ENCODE measurements around the gene SLC22A5. TPM values are rescaled to one million over a fixed set of nuclear protein-coding genes. Genes with fewer than 3 reads are reported as not detected.

Gene SLC22A5
- total and polyA plus RNA-seq, 9 of the 15 experiments (the other 6 are each of a cell fraction or from before 2014, with no cell fraction given): 3.0 to 16.6 (median 8.3) TPM

- Histone ChIP-seq H3K4me2 (ENCODE audit: insufficient read depth, low read length) (no peak overlapping the region), H3K4me3 (no peak overlapping the region), H3K27me3 (ENCODE audit: control insufficient read depth in 2 of 2, insufficient read depth in 2 of 2, low read length in 2 of 2) (no peaks in the 10 kb centered on the region), H3K9ac (ENCODE audit: insufficient read depth in 1 of 2, low read depth in 2 of 2, low read length in 2 of 2) (no peak overlapping the region), H3K79me2 (ENCODE audit: control insufficient read depth, insufficient read depth, low read length) (no peaks in the 10 kb centered on the region), H3K9me1 (ENCODE audit: control insufficient read depth, insufficient read depth, low read length) (no peaks in the 10 kb centered on the region), H3K4me1 (replicated peaks in 1 of 2; ENCODE audit: control insufficient read depth in 2 of 2, insufficient read depth in 2 of 2, low read length in 2 of 2) (peaks cover 0 to 5% of the 10 kb centered on the region in 2 experiments; a peak in 2 of 5 replicates), H4K20me1 (replicated peaks; ENCODE audit: control insufficient read depth, insufficient read depth, low read length) (no peaks in the 10 kb centered on the region), H3K9me3 (replicated peaks; ENCODE audit: control insufficient read depth, insufficient read depth, low read depth, low read length) (no peaks in the 10 kb centered on the region; the same call in 1 of the 2 replicates), H3K36me3 (ENCODE audit: control insufficient read depth, insufficient read depth, low read length) (no peaks in the 10 kb centered on the region; the same call in 2 of the 3 replicates), H2AFZ (ENCODE audit: low read depth, low read length) (no peak overlapping the region), H3K27ac (ENCODE audit: extremely low read depth, low read depth, low read length) (no peak overlapping the region)
- DNase-seq (ENCODE audit: extremely low read depth in 1 of 4, low spot score in 3 of 4) (no peak), ATAC-seq (no peak), FAIRE-seq (peak; percentile 26)
- BruUV-seq (replicated peaks): no TSS peak
- no peak for TF ChIP-seq DACH1 (IDR thresholded peaks at IDR 0.05; ENCODE audit: partially characterized antibody)
- TF ChIP-seq RFX5 (IDR thresholded peaks at IDR 0.05; ENCODE audit: low read depth, low read length): no peak
- TF ChIP-seq ZNF655 (CRISPR knock-in tag; IDR thresholded peaks at IDR 0.05): no peak
- no peak for TF ChIP-seq ZNF668 (CRISPR knock-in tag; IDR thresholded peaks at IDR 0.05)
- no peak for TF ChIP-seq CEBPG (CRISPR knock-in tag; IDR thresholded peaks at IDR 0.05)
- TF ChIP-seq CEBPG (tag; conservative IDR thresholded peaks at IDR 0.05 in 1 of 2, IDR thresholded peaks at IDR 0.05 in 1 of 2): peak in 1 of 2 experiments; percentile 78; a peak in 2 of 4 replicates
- intact Hi-C loops (cut with micrococcal nuclease): no loop called here
- 68% methylated on average over 1 of the region's 1 CpG for WGBS (ENCODE audit: insufficient coverage, low coverage, missing lambda C conversion rate)
- in situ Hi-C loops (cut with MboI): no loop called here
- CTCF ChIA-PET (ENCODE audit: low intra/inter-chr PET ratio): no interaction called here
- POLR2A ChIA-PET: interaction anchor here (2.7 kb wide), 1 partner anchor 9 kb away, joined by 10 read pairs; no protein-coding TSS in a partner anchor
Measured at GRCh38 chr5:132353486-132353995, 16.0 kb upstream of the SLC22A5 start.
